ENCODE data around the gene VIPAS39. TPM values are rescaled to one million over a fixed set of nuclear protein-coding genes. Genes with fewer than 3 reads are reported as not detected.

The VIPAS39 gene
- total RNA-seq, 1 experiment from 2014 or later, result 16.8 TPM

DNA sequence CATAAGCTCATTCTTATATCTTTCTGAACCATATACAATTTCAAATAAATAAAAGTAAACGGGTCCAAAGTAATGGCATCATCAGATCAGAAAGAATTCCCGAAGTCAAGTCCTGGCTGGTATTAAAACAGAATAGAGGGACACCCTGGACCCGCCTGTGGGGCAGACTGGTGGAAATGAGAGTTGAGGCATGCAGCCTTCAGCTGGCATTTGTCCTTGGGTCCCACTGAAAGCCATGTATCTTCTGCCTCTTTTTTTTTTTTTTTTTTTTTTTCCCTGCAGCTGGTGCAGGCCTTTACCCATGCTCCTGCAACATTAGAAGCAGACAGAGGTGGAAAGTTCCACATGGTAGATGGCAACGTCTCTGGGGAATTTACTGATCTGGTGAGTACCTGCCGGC is 10.4 kb upstream of the VIPAS39 start:
- 0 out of 2 replicates have a peak, but pooled peaks cover 4% of the 10 kb centered on the region for H3K27me3 ChIP-seq (ENCODE audit: insufficient read depth, low read length)
- H3K4me1 ChIP-seq (ENCODE audit: control insufficient read depth in 1 of 2, insufficient read depth in 2 of 2, low read length in 2 of 2), result no peaks in the 10 kb centered on the region
- no peak overlapping the region for H3K9ac ChIP-seq (ENCODE audit: low read length)
- no peak overlapping the region for H2AFZ ChIP-seq (ENCODE audit: low read depth, low read length, poor library complexity, severe bottlenecking)
- H3K36me3 ChIP-seq (ENCODE audit: control insufficient read depth in 1 of 2, insufficient read depth in 2 of 2, low read length in 2 of 2), result peaks cover 48 to 54% of the 10 kb centered on the region in 2 experiments; a peak in 3 of 4 replicates
- no peak overlapping the region for H3K4me2 ChIP-seq (ENCODE audit: low read length)
- intact Hi-C loops (cut with micrococcal nuclease), result no loop called here
- no peak for DNase-seq (ENCODE audit: low read depth, low spot score)
- POLR2A ChIA-PET, result no interaction called here
- peaks cover 11% of the 10 kb centered on the region; the same call in 1 of the 2 replicates for H3K79me2 ChIP-seq (ENCODE audit: insufficient read depth, low read length)
- no peak for ATAC-seq
- RAD21 ChIA-PET (ENCODE audit: low non-redundant PET in 1 of 2, low total read pairs in 2 of 2, uncharacterized antibody in 2 of 2, unreplicated experiment in 2 of 2), result interaction anchor here in 1 of 2 experiments (0.7 kb wide), 1 partner anchor 293 kb away, joined by 4 read pairs; no protein-coding TSS in a partner anchor
- no peak overlapping the region for H3K4me3 ChIP-seq (replicated peaks in 1 of 2; ENCODE audit: low read depth in 1 of 2, low read length in 2 of 2)
- CTCF ChIA-PET, result no interaction called here
- BruUV-seq (replicated peaks), result no TSS peak
- no peaks in the 10 kb centered on the region for H3K9me3 ChIP-seq (ENCODE audit: control insufficient read depth in 1 of 2, insufficient read depth in 1 of 2, low read depth in 1 of 2, low read length in 2 of 2)
- no peaks in the 10 kb centered on the region for H4K20me1 ChIP-seq (ENCODE audit: insufficient read depth)
- no peak for TF ChIP-seq POLR2A (IDR thresholded peaks at IDR 0.05; ENCODE audit: borderline replicate concordance, extremely low read depth, insufficient read depth, insufficient read length)
- no peak for TF ChIP-seq CEBPB (IDR thresholded peaks at IDR 0.05; ENCODE audit: low read depth)
- H3K9me2 ChIP-seq (ENCODE audit: insufficient read depth), result no peaks in the 10 kb centered on the region
- no peak overlapping the region for H3K27ac ChIP-seq (ENCODE audit: low read depth, low read length)

DNA sequence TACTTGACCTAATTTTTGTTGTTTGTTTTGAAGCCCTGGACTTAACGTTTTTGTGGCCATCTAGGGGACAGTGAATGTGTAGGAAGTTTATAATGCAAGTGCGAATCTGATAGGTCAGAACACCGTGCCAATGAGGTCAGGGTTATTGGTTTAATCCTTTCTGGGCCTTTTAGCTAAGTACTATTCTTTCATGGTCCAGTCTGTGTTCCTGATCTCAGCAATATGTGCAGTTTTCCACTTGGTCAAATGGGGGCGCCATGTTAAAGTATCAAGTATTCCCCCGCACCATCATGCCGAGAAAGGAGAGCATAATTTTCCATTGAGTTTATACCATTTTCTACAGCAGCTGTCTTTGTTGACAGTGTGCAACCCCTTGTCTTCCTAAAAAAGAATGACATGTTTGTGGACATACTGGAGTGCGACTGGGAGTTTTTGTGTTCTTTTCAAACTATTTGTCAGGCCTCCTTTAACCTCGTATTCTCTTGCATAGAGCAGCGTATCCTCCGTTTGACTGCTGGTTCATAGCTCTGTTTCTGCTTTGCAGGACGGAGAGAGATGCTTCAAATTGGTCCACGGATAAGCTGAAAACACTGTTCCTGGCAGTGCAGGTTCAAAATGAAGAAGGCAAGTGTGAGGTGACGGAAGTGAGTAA is 1.8 kb upstream of the VIPAS39 start:
- Histone ChIP-seq H3K36me3 (ENCODE audit: control insufficient read depth in 1 of 2, insufficient read depth in 2 of 2, low read length in 2 of 2) (peaks cover 32 to 40% of the 10 kb centered on the region in 2 experiments), H3K27ac (ENCODE audit: low read depth, low read length) (peak overlapping the region; percentile 81), H3K9ac (ENCODE audit: low read length) (peak overlapping the region; percentile 80), H3K27me3 (ENCODE audit: insufficient read depth, low read length) (no peaks in the 10 kb centered on the region), H3K4me1 (ENCODE audit: control insufficient read depth in 1 of 2, insufficient read depth in 2 of 2, low read length in 2 of 2) (peaks cover 6 to 15% of the 10 kb centered on the region in 2 experiments), H4K20me1 (ENCODE audit: insufficient read depth) (peaks cover 12% of the 10 kb centered on the region; the same call in 1 of the 2 replicates), H3K4me2 (ENCODE audit: low read length) (peak overlapping the region; percentile 83), H3K79me2 (ENCODE audit: insufficient read depth, low read length) (peaks cover 63% of the 10 kb centered on the region), H3K9me2 (ENCODE audit: insufficient read depth) (no peaks in the 10 kb centered on the region), H3K4me3 (replicated peaks in 1 of 2; ENCODE audit: low read depth in 1 of 2, low read length in 2 of 2) (peak overlapping the region; percentile 87 to 89), H3K9me3 (ENCODE audit: control insufficient read depth in 1 of 2, insufficient read depth in 1 of 2, low read depth in 1 of 2, low read length in 2 of 2) (no peaks in the 10 kb centered on the region), H2AFZ (ENCODE audit: low read depth, low read length, poor library complexity, severe bottlenecking) (no peak overlapping the region)
- ATAC-seq (no peak), DNase-seq (ENCODE audit: low read depth, low spot score) (peak; percentile 65)
- ChIA-PET CTCF (interaction anchor here (0.6 to 2.3 kb wide), 11 partner anchors 10 to 1107 kb away, joined by 3 to 13 read pairs (median 3); no protein-coding TSS in a partner anchor), RAD21 (ENCODE audit: low non-redundant PET in 1 of 2, low total read pairs in 2 of 2, uncharacterized antibody in 2 of 2, unreplicated experiment in 2 of 2) (interaction anchor here in 1 of 2 experiments (0.6 to 1.5 kb wide), 2 partner anchors 161 to 358 kb away, joined by 3 to 4 read pairs; no protein-coding TSS in a partner anchor), POLR2A (interaction anchor here (1.1 kb wide), 1 partner anchor 138 kb away, joined by 3 read pairs; the partner anchor contains the start of genes GSTZ1 and POMT2)
- TF ChIP-seq RAD21 (IDR thresholded peaks at IDR 0.05; ENCODE audit: low read depth), result peak; percentile 66
- no peak for TF ChIP-seq POLR2A (IDR thresholded peaks at IDR 0.05; ENCODE audit: borderline replicate concordance, extremely low read depth, insufficient read depth, insufficient read length)
- no peak for TF ChIP-seq EZH2 (IDR thresholded peaks at IDR 0.05)
- no peak for TF ChIP-seq CBX3 (IDR thresholded peaks at IDR 0.05; ENCODE audit: low read depth)
- TF ChIP-seq, protein P1, sequence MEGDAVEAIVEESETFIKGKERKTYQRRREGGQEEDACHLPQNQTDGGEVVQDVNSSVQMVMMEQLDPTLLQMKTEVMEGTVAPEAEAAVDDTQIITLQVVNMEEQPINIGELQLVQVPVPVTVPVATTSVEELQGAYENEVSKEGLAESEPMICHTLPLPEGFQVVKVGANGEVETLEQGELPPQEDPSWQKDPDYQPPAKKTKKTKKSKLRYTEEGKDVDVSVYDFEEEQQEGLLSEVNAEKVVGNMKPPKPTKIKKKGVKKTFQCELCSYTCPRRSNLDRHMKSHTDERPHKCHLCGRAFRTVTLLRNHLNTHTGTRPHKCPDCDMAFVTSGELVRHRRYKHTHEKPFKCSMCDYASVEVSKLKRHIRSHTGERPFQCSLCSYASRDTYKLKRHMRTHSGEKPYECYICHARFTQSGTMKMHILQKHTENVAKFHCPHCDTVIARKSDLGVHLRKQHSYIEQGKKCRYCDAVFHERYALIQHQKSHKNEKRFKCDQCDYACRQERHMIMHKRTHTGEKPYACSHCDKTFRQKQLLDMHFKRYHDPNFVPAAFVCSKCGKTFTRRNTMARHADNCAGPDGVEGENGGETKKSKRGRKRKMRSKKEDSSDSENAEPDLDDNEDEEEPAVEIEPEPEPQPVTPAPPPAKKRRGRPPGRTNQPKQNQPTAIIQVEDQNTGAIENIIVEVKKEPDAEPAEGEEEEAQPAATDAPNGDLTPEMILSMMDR (IDR thresholded peaks at IDR 0.05 in 2 of 3, conservative IDR thresholded peaks at IDR 0.05 in 1 of 3; ENCODE audit: borderline replicate concordance in 1 of 3, insufficient read depth in 1 of 3, low read depth in 2 of 3, low read length in 2 of 3), result peak; percentile 54 to 86 (median 74)
- intact Hi-C loops (cut with micrococcal nuclease), result loop anchor here (1.0 to 10.0 kb wide), 8 partner anchors 82 to 356 kb away; partner anchors contain the start of genes GSTZ1, POMT2, SAMD15 and SPTLC2
- BruUV-seq (replicated peaks), result TSS peak; percentile 44
